Measurements from ENCODE around the gene RNF214.

GRCh38 chr11:117299351-117300282 lies 67.1 kb downstream of the RNF214 start:
- TF ChIP-seq EZH2 (IDR thresholded peaks at IDR 0.05; ENCODE audit: borderline replicate concordance, insufficient read depth, low read depth, low read length, poor library complexity, severe bottlenecking): no peak
- no peak for TF ChIP-seq CTCF (IDR thresholded peaks at IDR 0.05)
